VCaP (cell line): Measurements from ENCODE around the gene SCAND1.

Experiments
- H3K27ac ChIP-seq: fragments of 450-650 bp; 2 replicates; pipeline ENCODE4 v1.5.1; 2017
- TF ChIP-seq, protein P1 (sequence below): fragments of 450-650 bp; conservative IDR thresholded peaks from 2 replicates; pipeline ENCODE4 v1.5.1; 2017; ENCODE audit warnings: mild to moderate bottlenecking, moderate library complexity

Gene SCAND1

GRCh38 chr20:35954907-35955251 is 577 bp upstream of the SCAND1 start:
- H3K27ac ChIP-seq = peak overlapping the region; percentile 100
- TF ChIP-seq, protein P1, sequence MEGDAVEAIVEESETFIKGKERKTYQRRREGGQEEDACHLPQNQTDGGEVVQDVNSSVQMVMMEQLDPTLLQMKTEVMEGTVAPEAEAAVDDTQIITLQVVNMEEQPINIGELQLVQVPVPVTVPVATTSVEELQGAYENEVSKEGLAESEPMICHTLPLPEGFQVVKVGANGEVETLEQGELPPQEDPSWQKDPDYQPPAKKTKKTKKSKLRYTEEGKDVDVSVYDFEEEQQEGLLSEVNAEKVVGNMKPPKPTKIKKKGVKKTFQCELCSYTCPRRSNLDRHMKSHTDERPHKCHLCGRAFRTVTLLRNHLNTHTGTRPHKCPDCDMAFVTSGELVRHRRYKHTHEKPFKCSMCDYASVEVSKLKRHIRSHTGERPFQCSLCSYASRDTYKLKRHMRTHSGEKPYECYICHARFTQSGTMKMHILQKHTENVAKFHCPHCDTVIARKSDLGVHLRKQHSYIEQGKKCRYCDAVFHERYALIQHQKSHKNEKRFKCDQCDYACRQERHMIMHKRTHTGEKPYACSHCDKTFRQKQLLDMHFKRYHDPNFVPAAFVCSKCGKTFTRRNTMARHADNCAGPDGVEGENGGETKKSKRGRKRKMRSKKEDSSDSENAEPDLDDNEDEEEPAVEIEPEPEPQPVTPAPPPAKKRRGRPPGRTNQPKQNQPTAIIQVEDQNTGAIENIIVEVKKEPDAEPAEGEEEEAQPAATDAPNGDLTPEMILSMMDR = no peak

DNA sequence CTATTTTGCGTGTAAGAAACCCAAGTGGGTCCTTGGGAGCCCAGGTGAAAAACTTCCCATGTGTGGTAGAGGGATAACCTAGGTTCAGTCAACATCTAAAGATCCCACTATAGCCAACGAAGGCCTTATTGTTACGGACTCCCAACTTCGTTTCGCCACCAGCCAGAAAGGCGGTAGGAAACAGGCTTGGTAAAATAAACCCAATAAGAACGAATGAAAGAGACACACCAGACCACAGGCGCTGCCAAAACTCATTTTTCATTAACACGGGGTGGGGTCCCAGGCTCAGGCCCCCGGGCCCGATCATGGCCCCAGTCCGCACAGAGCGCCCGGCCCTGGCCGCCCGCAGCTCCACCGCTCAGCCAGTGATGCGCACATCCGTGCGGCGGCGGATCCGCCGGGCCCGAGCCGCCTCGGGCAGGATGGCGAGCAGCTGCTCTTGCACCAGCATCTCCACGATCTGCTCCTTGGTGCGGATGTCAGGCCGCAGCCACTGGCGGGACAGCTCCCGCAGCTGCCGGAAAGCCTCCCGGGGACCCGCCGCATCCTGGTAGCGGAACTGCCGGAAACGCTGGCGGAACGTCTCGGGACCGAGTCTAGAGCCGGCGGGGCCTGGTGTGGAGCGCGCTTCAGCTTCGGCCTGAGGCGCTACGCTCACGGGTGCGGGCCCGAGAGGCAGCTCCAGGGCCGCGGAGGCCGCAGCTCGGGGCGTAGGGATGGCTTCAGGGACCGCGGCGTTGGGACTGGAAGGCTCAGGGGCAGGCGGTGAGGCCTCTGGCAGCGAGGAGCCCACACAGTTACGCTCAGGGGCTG is 709 bp downstream of the SCAND1 start:
- TF ChIP-seq, protein P1 = no peak
- H3K27ac ChIP-seq = peak overlapping the region; percentile 100

GRCh38 chr20:35952480-35953386 is 1.6 kb downstream of the SCAND1 start:
- H3K27ac ChIP-seq = peak overlapping the region; percentile 100
- TF ChIP-seq, protein P1 = no peak

GRCh38 chr20:35952080-35952479 is 2.2 kb downstream of the SCAND1 start:
- H3K27ac ChIP-seq = peak overlapping the region; percentile 100

DNA sequence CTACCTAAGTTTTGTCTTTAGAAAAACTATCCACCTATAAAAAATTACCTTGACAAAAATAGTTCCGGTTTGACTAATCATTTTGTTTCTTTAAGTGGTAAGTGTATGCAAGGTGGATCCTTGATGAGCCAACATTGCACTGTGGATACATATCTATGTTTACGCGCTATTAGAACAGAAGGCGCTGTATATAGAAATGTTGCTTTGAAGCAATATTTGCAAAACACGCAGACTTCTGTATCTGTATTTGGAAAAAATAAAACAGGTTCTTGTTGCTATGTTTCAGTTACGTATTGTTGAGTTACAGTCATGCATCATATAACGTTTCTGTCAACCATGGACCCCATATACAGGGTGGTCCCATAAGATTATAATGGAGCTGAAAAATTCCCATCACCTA is 4.2 kb downstream of the SCAND1 start:
- TF ChIP-seq, protein P1 = no peak
- H3K27ac ChIP-seq = no peak overlapping the region

DNA sequence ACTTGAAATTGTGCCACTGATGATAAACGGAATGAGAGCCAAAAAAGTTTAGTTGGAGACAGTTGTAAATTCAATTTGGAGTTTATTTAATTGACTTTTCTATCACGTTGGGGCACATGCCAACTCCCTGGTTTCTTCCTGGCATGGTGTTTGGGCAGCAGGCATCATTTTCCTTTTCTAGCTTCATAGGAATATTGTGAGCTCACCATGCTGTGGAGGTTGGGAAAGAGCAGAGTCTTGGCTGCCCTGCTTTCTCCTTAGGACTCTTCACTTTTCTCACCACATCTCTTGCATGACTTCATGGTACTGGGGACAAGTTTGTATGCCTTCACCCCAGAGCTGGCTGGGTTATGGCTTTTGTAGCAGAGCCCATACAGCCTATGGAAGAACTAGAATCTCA is 6.4 kb downstream of the SCAND1 start:
- H3K27ac ChIP-seq = no peak overlapping the region; the same call in 1 of the 2 replicates
- TF ChIP-seq, protein P1 = no peak

- H3K27ac ChIP-seq = no peak overlapping the region; the same call in 1 of the 2 replicates
- TF ChIP-seq, protein P1 = peak; percentile 48
These were observed 6.8 kb downstream of the SCAND1 start for GRCh38 chr20:35947489-35947888.

DNA sequence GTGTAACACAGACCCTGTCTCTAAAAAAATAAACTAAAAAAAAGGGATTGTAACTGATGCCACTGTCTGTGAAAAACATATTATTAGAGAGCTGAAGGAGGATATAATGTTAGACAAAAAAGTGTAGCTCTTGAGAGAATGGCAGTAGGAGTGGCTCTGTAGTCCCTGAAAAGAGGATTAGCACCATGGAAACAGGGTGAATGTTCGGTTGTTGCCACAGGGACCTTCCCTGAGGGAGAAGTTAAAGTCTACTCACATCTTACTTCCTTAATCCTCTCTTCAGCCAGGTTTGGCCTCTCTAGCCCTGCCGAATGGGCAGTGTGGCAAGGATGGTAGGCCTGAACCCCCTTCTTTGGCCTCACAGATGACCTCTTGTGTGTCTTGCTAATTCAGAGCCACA is 12.1 kb downstream of the SCAND1 start:
- TF ChIP-seq, protein P1 = no peak
- H3K27ac ChIP-seq = no peak overlapping the region
